Mammary epithelial cell (primary cell): ENCODE measurements around the gene WNT9A.

Experiments
- CTCF ChIP-seq, 2 donors: IDR thresholded peaks in 1 of 2; conservative IDR thresholded peaks in 1 of 2; 2 replicates each; pipeline ENCODE4 v1.5.1; 2011 to 2012; ENCODE audit warnings: inconsistent platforms in 2 of 2, low read length in 2 of 2, mild to moderate bottlenecking in 2 of 2, control low read depth in 1 of 2, low read depth in 1 of 2; ENCODE audit not compliant: insufficient read depth in 1 of 2; ENCODE audit errors: extremely low read depth in 1 of 2
- EZH2 ChIP-seq: IDR thresholded peaks from 2 replicates; pipeline ENCODE4 v1.6.1; 2012; ENCODE audit warnings: low read length, inconsistent platforms, borderline replicate concordance

GRCh38 chr1:227895828-227896685 lies 51.7 kb downstream of the WNT9A start:
- peak in 1 of 2 donors; percentile 20 for TF ChIP-seq CTCF (conservative IDR thresholded peaks at IDR 0.05 in 1 of 2, IDR thresholded peaks at IDR 0.05 in 1 of 2; ENCODE audit: extremely low read depth in 1 of 2, insufficient read depth in 1 of 2, low read depth in 1 of 2, low read length in 2 of 2)
- no peak for TF ChIP-seq EZH2
